Immature natural killer cell (primary cell): Measurements from ENCODE around the gene HVCN1. TPM values are rescaled to one million over a fixed set of nuclear protein-coding genes. Genes with fewer than 3 reads are reported as not detected.
A peak's percentile ranks its signal among the peaks of the same experiment; 100 is the strongest.

Experiments used
- DNase-seq, 3 donors: peaks; one replicate each; pipeline ENCODE4 v3.0.0; 2022; ENCODE audit warnings: mixed read lengths in 1 of 3
- H3K27ac Mint-ChIP-seq, 6 donors: one replicate each; pipeline ENCODE4 v1.8.0; 2020; ENCODE audit warnings: mixed read lengths in 6 of 6, mild to moderate bottlenecking in 5 of 6, inconsistent platforms in 4 of 6, moderate library complexity in 3 of 6
- H3K27me3 Mint-ChIP-seq, 3 donors: one replicate each; pipeline ENCODE4 v1.8.0; 2020 to 2021; ENCODE audit warnings: low read depth in 3 of 3, mild to moderate bottlenecking in 3 of 3, mixed read lengths in 3 of 3, moderate library complexity in 3 of 3, inconsistent platforms in 1 of 3
- H3K36me3 Mint-ChIP-seq, 3 donors: one replicate each; pipeline ENCODE4 v1.8.0; 2020; ENCODE audit warnings: mixed read lengths in 3 of 3, inconsistent platforms in 2 of 3, mild to moderate bottlenecking in 2 of 3
- H3K4me1 Mint-ChIP-seq, 2 donors: one replicate each; pipeline ENCODE4 v1.8.0; 2020; ENCODE audit warnings: inconsistent platforms in 2 of 2, mild to moderate bottlenecking in 2 of 2, mixed read lengths in 2 of 2, moderate library complexity in 1 of 2
- H3K4me3 Mint-ChIP-seq, 5 donors: one replicate each; pipeline ENCODE4 v1.8.0; 2020; ENCODE audit warnings: mild to moderate bottlenecking in 5 of 5, mixed read lengths in 5 of 5, inconsistent platforms in 3 of 5, moderate library complexity in 3 of 5
- H3K9me3 Mint-ChIP-seq, 6 donors: one replicate each; pipeline ENCODE4 v1.8.0; 2020; ENCODE audit warnings: mild to moderate bottlenecking in 6 of 6, mixed read lengths in 6 of 6, inconsistent platforms in 4 of 6, moderate library complexity in 3 of 6
- polyA plus RNA-seq, 3 donors: library from polyadenylated mRNA; unstranded; fragments of 300-500 nt; fragmentation: Illumina TruSeq; gene quantifications; one replicate each; pipeline ENCODE4 v1.2.3, GENCODE V29; 2021

HVCN1 gene
- polyA plus RNA-seq, 3 donors from 2014 or later = 28.8 to 54.0 (median 33.3) TPM

GRCh38 chr12:110693731-110694130 lies 4.8 kb upstream of the HVCN1 start:
- Mint-ChIP-seq H3K9me3 (no peaks in the 10 kb centered on the region), H3K36me3 (no peaks in the 10 kb centered on the region), H3K27ac (no peak overlapping the region), H3K4me1 (peaks cover 20 to 41% of the 10 kb centered on the region in 2 donors), H3K4me3 (no peak overlapping the region), H3K27me3 (peaks cover 2 to 6% (median 5%) of the 10 kb centered on the region in 3 donors)
- no peak for DNase-seq

GRCh38 chr12:110690127-110690430 lies 1.2 kb upstream of the HVCN1 start:
- Mint-ChIP-seq H3K36me3 (peaks cover 6 to 12% (median 9%) of the 10 kb centered on the region in 3 donors), H3K27me3 (peaks cover 2 to 8% (median 3%) of the 10 kb centered on the region in 3 donors), H3K27ac (peak overlapping the region; percentile 17 to 97 (median 90)), H3K9me3 (no peaks in the 10 kb centered on the region), H3K4me3 (peak overlapping the region; percentile 84 to 96 (median 89)), H3K4me1 (peaks cover 35 to 61% of the 10 kb centered on the region in 2 donors)
- no peak for DNase-seq

GRCh38 chr12:110689281-110690126 lies 589 bp upstream of the HVCN1 start:
- Mint-ChIP-seq H3K27ac (peak overlapping the region; percentile 76 to 97 (median 92)), H3K9me3 (no peaks in the 10 kb centered on the region), H3K27me3 (peaks cover 2 to 8% (median 3%) of the 10 kb centered on the region in 3 donors), H3K4me1 (peaks cover 35 to 65% of the 10 kb centered on the region in 2 donors), H3K4me3 (peak overlapping the region; percentile 84 to 96 (median 89)), H3K36me3 (peaks cover 9 to 16% (median 11%) of the 10 kb centered on the region in 3 donors)
- peak; percentile 66 to 78 (median 71) for DNase-seq

GRCh38 chr12:110687396-110688169 lies 1.3 kb downstream of the HVCN1 start:
- Mint-ChIP-seq H3K27me3 (peaks cover 2 to 8% (median 3%) of the 10 kb centered on the region in 3 donors), H3K36me3 (peaks cover 11 to 19% (median 12%) of the 10 kb centered on the region in 3 donors), H3K4me1 (peaks cover 35 to 70% of the 10 kb centered on the region in 2 donors), H3K4me3 (peak overlapping the region; percentile 82 to 88 (median 83)), H3K9me3 (no peaks in the 10 kb centered on the region), H3K27ac (peak overlapping the region in 5 of 6 donors; percentile 38 to 87 (median 78))
- no peak for DNase-seq

- H3K4me1 Mint-ChIP-seq = peaks cover 33 to 67% of the 10 kb centered on the region in 2 donors
- H3K36me3 Mint-ChIP-seq = peaks cover 15 to 24% (median 16%) of the 10 kb centered on the region in 3 donors
- peaks cover 2 to 6% (median 3%) of the 10 kb centered on the region in 3 donors for H3K27me3 Mint-ChIP-seq
- H3K9me3 Mint-ChIP-seq = no peaks in the 10 kb centered on the region
- DNase-seq = no peak
- H3K4me3 Mint-ChIP-seq = peak overlapping the region; percentile 82 to 88 (median 83)
- H3K27ac Mint-ChIP-seq = peak overlapping the region in 2 of 6 donors; percentile 62 to 78
These were observed 2.5 kb downstream of the HVCN1 start for GRCh38 chr12:110686294-110686903.

- no peak overlapping the region for H3K4me3 Mint-ChIP-seq
- peak overlapping the region in 1 of 6 donors; percentile 45 for H3K27ac Mint-ChIP-seq
- H3K4me1 Mint-ChIP-seq = peaks cover 28 to 63% of the 10 kb centered on the region in 2 donors
- H3K27me3 Mint-ChIP-seq = peaks cover under 1 to 3% (median 2%) of the 10 kb centered on the region in 3 donors
- peaks cover 15 to 24% (median 17%) of the 10 kb centered on the region in 3 donors for H3K36me3 Mint-ChIP-seq
- H3K9me3 Mint-ChIP-seq = no peaks in the 10 kb centered on the region
- DNase-seq = no peak
These were observed 4.5 kb downstream of the HVCN1 start for GRCh38 chr12:110684312-110684836.

GRCh38 chr12:110683888-110684287 lies 5.0 kb downstream of the HVCN1 start:
- peaks cover 27 to 63% of the 10 kb centered on the region in 2 donors for H3K4me1 Mint-ChIP-seq
- H3K27me3 Mint-ChIP-seq = peaks cover 0 to 3% (median 2%) of the 10 kb centered on the region in 3 donors

GRCh38 chr12:110680032-110680431 lies 8.9 kb downstream of the HVCN1 start:
- Mint-ChIP-seq H3K27ac (peak overlapping the region; percentile 32 to 57 (median 41)), H3K9me3 (no peaks in the 10 kb centered on the region), H3K4me1 (peaks cover 34 to 55% of the 10 kb centered on the region in 2 donors), H3K4me3 (no peak overlapping the region), H3K36me3 (peaks cover 7 to 12% (median 8%) of the 10 kb centered on the region in 3 donors), H3K27me3 (peaks cover 0 to 4% (median 0%) of the 10 kb centered on the region in 3 donors)
- DNase-seq = no peak

More at GRCh38 chr12:110683888-110684287, 5.0 kb downstream of the HVCN1 start:
- H3K4me3 Mint-ChIP-seq = no peak overlapping the region
- H3K9me3 Mint-ChIP-seq = no peaks in the 10 kb centered on the region
- H3K27ac Mint-ChIP-seq = peak overlapping the region in 2 of 6 donors; percentile 70 to 87
- no peak for DNase-seq
- peaks cover 15 to 24% (median 17%) of the 10 kb centered on the region in 3 donors for H3K36me3 Mint-ChIP-seq

- Mint-ChIP-seq H3K27ac (no peak overlapping the region), H3K4me1 (peaks cover 39 to 54% of the 10 kb centered on the region in 2 donors), H3K27me3 (peaks cover 0 to 4% (median 0%) of the 10 kb centered on the region in 3 donors), H3K36me3 (peaks cover 9 to 14% (median 12%) of the 10 kb centered on the region in 3 donors), H3K4me3 (no peak overlapping the region), H3K9me3 (no peaks in the 10 kb centered on the region)
- DNase-seq = no peak
These were observed 9.7 kb downstream of the HVCN1 start for GRCh38 chr12:110679201-110679600.

GRCh38 chr12:110677982-110678381 lies 10.9 kb downstream of the HVCN1 start:
- no peak for DNase-seq
- Mint-ChIP-seq H3K27me3 (peaks cover 0 to 3% (median 0%) of the 10 kb centered on the region in 3 donors), H3K9me3 (no peaks in the 10 kb centered on the region), H3K4me3 (peak overlapping the region; percentile 77 to 84 (median 81)), H3K27ac (peak overlapping the region; percentile 85 to 95 (median 90)), H3K4me1 (peaks cover 46 to 60% of the 10 kb centered on the region in 2 donors), H3K36me3 (peaks cover 10 to 16% (median 14%) of the 10 kb centered on the region in 3 donors)

GRCh38 chr12:110677206-110677911 lies 11.6 kb downstream of the HVCN1 start:
- no peaks in the 10 kb centered on the region for H3K9me3 Mint-ChIP-seq
- DNase-seq = peak; percentile 71 to 79 (median 78)
- peaks cover 10 to 20% (median 18%) of the 10 kb centered on the region in 3 donors for H3K36me3 Mint-ChIP-seq
- peak overlapping the region; percentile 77 to 84 (median 81) for H3K4me3 Mint-ChIP-seq
- H3K27ac Mint-ChIP-seq = peak overlapping the region; percentile 85 to 95 (median 90)
- H3K27me3 Mint-ChIP-seq = peaks cover 0 to 3% (median 1%) of the 10 kb centered on the region in 3 donors
- peaks cover 48 to 66% of the 10 kb centered on the region in 2 donors for H3K4me1 Mint-ChIP-seq

- Mint-ChIP-seq H3K4me1 (peaks cover 50 to 59% of the 10 kb centered on the region in 2 donors), H3K36me3 (peaks cover 6 to 15% (median 14%) of the 10 kb centered on the region in 3 donors), H3K4me3 (peak overlapping the region; percentile 51 to 84 (median 77)), H3K27me3 (peaks cover 0 to 3% (median 1%) of the 10 kb centered on the region in 3 donors), H3K27ac (peak overlapping the region; percentile 85 to 95 (median 90)), H3K9me3 (no peaks in the 10 kb centered on the region)
- no peak for DNase-seq
These were observed 12.7 kb downstream of the HVCN1 start for GRCh38 chr12:110676171-110676570.
